HuH-7 (cell line): ENCODE measurements around the gene NVL.
"Not testable (repeated sequence)": the region's sequence is repeated elsewhere in the genome, so short reads cannot be mapped to it uniquely, and the experiment has no call there.

Source experiments
- DNase-seq: peaks from one replicate; pipeline ENCODE4 v3.0.0; 2011; ENCODE audit warnings: low spot score

The NVL gene

GRCh38 chr1:224338150-224338838 is 8.3 kb upstream of the NVL start:
- no peak for DNase-seq

- DNase-seq: no peak
These were observed 4.2 kb upstream of the NVL start for GRCh38 chr1:224333939-224334786.

- DNase-seq: peak; percentile 53
These were observed 3.4 kb upstream of the NVL start for GRCh38 chr1:224333309-224333926.

- DNase-seq: no peak
These were observed 1.9 kb upstream of the NVL start for GRCh38 chr1:224331824-224332223.

GRCh38 chr1:224331326-224331725 is 1.4 kb upstream of the NVL start:
- DNase-seq: no peak

GRCh38 chr1:224329484-224329841 is 509 bp downstream of the NVL start:
- no peak for DNase-seq

GRCh38 chr1:224328644-224329043 is 1.3 kb downstream of the NVL start:
- no peak for DNase-seq

GRCh38 chr1:224325959-224326358 is 4.0 kb downstream of the NVL start:
- DNase-seq: no peak

GRCh38 chr1:224321706-224322105 is 8.3 kb downstream of the NVL start:
- DNase-seq: no peak

- no peak for DNase-seq
These were observed 12.5 kb downstream of the NVL start for GRCh38 chr1:224317383-224318045.

- DNase-seq: no peak
These were observed 17.9 kb downstream of the NVL start for GRCh38 chr1:224312025-224312424.

GRCh38 chr1:224311503-224311902 is 18.5 kb downstream of the NVL start:
- DNase-seq: not testable (repeated sequence)

- no peak for DNase-seq
These were observed 21.9 kb downstream of the NVL start for GRCh38 chr1:224308064-224308463.

- DNase-seq: no peak
These were observed 25.2 kb downstream of the NVL start for GRCh38 chr1:224304767-224305166.

GRCh38 chr1:224302947-224303346 is 27.0 kb downstream of the NVL start:
- DNase-seq: no peak

GRCh38 chr1:224301391-224301790 is 28.6 kb downstream of the NVL start:
- DNase-seq: no peak

- no peak for DNase-seq
These were observed 29.6 kb downstream of the NVL start for GRCh38 chr1:224300346-224300745.

- DNase-seq: no peak
These were observed 31.3 kb downstream of the NVL start for GRCh38 chr1:224298346-224299330.

- no peak for DNase-seq
These were observed 35.2 kb downstream of the NVL start for GRCh38 chr1:224294775-224295174.

GRCh38 chr1:224292419-224292818 is 37.6 kb downstream of the NVL start:
- no peak for DNase-seq

GRCh38 chr1:224289396-224289795 is 40.6 kb downstream of the NVL start:
- DNase-seq: no peak
